Prostate gland (tissue), 2 donors: Measurements from ENCODE around the gene RNF4.
"Not testable (repeated sequence)": the region's sequence is repeated elsewhere in the genome, so short reads cannot be mapped to it uniquely, and the experiment has no call there.

Source experiments
- POLR2A ChIP-seq: fragments of 450-650 bp; IDR thresholded peaks from one replicate; pipeline ENCODE4 v1.6.1; 2016; ENCODE audit warnings: antibody characterized with exemption, mild to moderate bottlenecking
- TF ChIP-seq, protein P1 (sequence below), 4 experiments: fragments of 200-600 bp in 2 of 4; fragments of 450-650 bp in 2 of 4; sonication (generic) in 2 of 4; IDR thresholded peaks; 1 replicate in 3 of 4; 2 replicates in 1 of 4; pipeline ENCODE4 v1.5.1; 2016 to 2019; ENCODE audit warnings: antibody characterized with exemption in 4 of 4, mild to moderate bottlenecking in 2 of 4, moderate library complexity in 2 of 4

DNA sequence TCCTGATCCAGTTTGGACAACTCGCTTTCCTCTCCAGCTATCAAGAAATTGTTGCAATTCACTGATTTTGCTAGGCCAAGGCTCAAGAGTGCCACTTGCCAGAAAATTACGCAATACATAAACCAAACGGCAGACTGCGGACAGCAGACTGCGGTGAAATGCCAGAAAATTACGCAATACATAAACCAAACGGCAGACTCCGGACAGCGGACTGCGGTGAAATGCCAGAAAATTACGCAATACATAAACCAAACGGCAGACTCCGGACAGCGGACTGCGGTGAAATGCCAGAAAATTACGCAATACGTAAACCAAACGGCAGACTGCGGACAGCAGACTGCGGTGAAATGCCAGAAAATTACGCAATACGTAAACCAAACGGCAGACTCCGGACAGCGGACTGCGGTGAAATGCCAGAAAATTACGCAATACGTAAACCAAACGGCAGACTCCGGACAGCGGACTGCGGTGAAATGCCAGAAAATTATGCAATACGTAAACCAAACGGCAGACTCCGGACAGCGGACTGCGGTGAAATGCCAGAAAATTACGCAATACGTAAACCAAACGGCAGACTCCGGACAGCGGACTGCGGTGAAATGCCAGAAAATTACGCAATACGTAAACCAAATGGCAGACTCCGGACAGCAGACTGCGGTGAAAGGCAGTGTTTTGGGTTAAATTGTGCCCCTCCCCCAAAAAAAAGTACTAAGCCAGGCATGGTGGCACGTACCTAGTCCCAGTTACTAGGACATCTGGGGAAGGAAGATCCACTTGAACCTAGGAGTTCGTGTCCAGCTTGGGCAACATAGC is 38.8 kb upstream of the RNF4 start:
- TF ChIP-seq, protein P1, sequence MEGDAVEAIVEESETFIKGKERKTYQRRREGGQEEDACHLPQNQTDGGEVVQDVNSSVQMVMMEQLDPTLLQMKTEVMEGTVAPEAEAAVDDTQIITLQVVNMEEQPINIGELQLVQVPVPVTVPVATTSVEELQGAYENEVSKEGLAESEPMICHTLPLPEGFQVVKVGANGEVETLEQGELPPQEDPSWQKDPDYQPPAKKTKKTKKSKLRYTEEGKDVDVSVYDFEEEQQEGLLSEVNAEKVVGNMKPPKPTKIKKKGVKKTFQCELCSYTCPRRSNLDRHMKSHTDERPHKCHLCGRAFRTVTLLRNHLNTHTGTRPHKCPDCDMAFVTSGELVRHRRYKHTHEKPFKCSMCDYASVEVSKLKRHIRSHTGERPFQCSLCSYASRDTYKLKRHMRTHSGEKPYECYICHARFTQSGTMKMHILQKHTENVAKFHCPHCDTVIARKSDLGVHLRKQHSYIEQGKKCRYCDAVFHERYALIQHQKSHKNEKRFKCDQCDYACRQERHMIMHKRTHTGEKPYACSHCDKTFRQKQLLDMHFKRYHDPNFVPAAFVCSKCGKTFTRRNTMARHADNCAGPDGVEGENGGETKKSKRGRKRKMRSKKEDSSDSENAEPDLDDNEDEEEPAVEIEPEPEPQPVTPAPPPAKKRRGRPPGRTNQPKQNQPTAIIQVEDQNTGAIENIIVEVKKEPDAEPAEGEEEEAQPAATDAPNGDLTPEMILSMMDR (IDR thresholded peaks at IDR 0.05) = not testable (repeated sequence)
- not testable (repeated sequence) for TF ChIP-seq POLR2A
